ENCODE measurements around the gene RAP1GAP2.

RAP1GAP2 gene

DNA sequence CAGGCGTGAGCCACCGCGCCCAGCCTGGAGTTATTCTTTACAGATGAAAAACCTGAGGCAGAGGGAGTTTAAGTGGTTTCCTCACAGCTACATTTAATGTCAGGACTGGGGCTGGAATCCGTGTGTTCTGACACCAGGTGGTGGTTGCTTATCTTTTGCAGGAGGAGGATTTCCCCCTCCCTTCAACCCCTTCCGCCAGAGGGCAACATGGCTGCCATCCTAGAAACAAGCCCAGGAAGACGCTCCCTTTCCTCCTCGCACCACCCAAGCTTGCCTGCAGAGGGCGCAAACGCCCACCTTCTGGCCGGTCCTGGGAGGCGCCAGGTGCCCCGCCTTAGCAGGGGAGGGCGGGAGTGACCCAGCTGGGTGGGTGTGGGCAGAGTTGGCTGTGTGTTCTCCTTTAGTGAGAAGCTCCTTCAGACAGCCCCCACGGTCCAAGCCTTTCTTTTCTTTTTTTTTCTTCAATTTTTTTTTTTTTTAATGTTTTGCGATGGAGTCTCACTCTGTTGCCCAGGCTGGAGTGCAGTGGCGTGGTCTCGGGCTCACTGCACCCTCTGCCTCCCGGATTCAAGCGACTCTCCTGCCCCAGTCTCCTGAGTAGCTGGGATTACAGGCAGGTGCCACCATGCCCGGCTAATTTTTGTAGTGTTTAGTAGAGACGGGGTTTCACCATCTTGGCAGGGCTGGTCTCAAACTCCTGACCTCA lies 9.9 kb upstream of the RAP1GAP2 start (continued):
- TF ChIP-seq ZSCAN30 (tag by site-specific recombination; IDR thresholded peaks at IDR 0.05) = 0 out of 2 replicates have a peak, but pooled peaks have one; percentile 35
- no peak for TF ChIP-seq MEIS1 (CRISPR knock-in tag; IDR thresholded peaks at IDR 0.05; ENCODE audit: borderline replicate concordance)
- peak; percentile 17; the same call in 1 of the 2 replicates for TF ChIP-seq ZIC2 (tag by site-specific recombination; IDR thresholded peaks at IDR 0.05)
- no peak for TF ChIP-seq ZNF133 (tag by site-specific recombination; IDR thresholded peaks at IDR 0.05)
- no peak for TF ChIP-seq GFI1B (tag by site-specific recombination; IDR thresholded peaks at IDR 0.05)
- 0 out of 2 replicates have a peak, but pooled peaks have one; percentile 32 for TF ChIP-seq ZNF2 (tag by site-specific recombination; IDR thresholded peaks at IDR 0.05)
- TF ChIP-seq BCL11B (tag by site-specific recombination; IDR thresholded peaks at IDR 0.05; ENCODE audit: low read depth) = no peak
- no peak for TF ChIP-seq ZNF341 (tag by site-specific recombination; IDR thresholded peaks at IDR 0.05; ENCODE audit: low read depth)
- TF ChIP-seq, protein P1, sequence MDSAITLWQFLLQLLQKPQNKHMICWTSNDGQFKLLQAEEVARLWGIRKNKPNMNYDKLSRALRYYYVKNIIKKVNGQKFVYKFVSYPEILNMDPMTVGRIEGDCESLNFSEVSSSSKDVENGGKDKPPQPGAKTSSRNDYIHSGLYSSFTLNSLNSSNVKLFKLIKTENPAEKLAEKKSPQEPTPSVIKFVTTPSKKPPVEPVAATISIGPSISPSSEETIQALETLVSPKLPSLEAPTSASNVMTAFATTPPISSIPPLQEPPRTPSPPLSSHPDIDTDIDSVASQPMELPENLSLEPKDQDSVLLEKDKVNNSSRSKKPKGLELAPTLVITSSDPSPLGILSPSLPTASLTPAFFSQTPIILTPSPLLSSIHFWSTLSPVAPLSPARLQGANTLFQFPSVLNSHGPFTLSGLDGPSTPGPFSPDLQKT (IDR thresholded peaks at IDR 0.05; ENCODE audit: borderline replicate concordance, low read depth, low read length) = no peak
- TF ChIP-seq SETDB1 (IDR thresholded peaks at IDR 0.05; ENCODE audit: insufficient read length, low read length) = no peak
- TF ChIP-seq ZNF629 (tag by site-specific recombination; IDR thresholded peaks at IDR 0.05) = 0 out of 2 replicates have a peak, but pooled peaks have one; percentile 33
- no peak for TF ChIP-seq ZNF16 (tag by site-specific recombination; IDR thresholded peaks at IDR 0.05; ENCODE audit: low read depth)
- no peak for TF ChIP-seq RBAK (tag by site-specific recombination; IDR thresholded peaks at IDR 0.05)
- no peak for TF ChIP-seq ZNF416 (tag by site-specific recombination; IDR thresholded peaks at IDR 0.05)
- TF ChIP-seq ZNF23 (tag by site-specific recombination; IDR thresholded peaks at IDR 0.05; ENCODE audit: borderline replicate concordance) = no peak
- no peak for TF ChIP-seq ZNF211 (tag by site-specific recombination; IDR thresholded peaks at IDR 0.05; ENCODE audit: low read depth)
- TF ChIP-seq, protein P2, sequence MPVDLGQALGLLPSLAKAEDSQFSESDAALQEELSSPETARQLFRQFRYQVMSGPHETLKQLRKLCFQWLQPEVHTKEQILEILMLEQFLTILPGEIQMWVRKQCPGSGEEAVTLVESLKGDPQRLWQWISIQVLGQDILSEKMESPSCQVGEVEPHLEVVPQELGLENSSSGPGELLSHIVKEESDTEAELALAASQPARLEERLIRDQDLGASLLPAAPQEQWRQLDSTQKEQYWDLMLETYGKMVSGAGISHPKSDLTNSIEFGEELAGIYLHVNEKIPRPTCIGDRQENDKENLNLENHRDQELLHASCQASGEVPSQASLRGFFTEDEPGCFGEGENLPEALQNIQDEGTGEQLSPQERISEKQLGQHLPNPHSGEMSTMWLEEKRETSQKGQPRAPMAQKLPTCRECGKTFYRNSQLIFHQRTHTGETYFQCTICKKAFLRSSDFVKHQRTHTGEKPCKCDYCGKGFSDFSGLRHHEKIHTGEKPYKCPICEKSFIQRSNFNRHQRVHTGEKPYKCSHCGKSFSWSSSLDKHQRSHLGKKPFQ (tag by site-specific recombination; IDR thresholded peaks at IDR 0.05) = no peak
- TF ChIP-seq HOXD13 (CRISPR knock-in tag; IDR thresholded peaks at IDR 0.05; ENCODE audit: borderline replicate concordance) = no peak
- TF ChIP-seq MYNN (tag by site-specific recombination; IDR thresholded peaks at IDR 0.05; ENCODE audit: borderline replicate concordance) = no peak
- TF ChIP-seq SCRT1 (tag by site-specific recombination; IDR thresholded peaks at IDR 0.05; ENCODE audit: borderline replicate concordance) = no peak
- no peak for TF ChIP-seq HOXA7 (CRISPR knock-in tag; IDR thresholded peaks at IDR 0.05; ENCODE audit: borderline replicate concordance)
- TF ChIP-seq, protein P3, sequence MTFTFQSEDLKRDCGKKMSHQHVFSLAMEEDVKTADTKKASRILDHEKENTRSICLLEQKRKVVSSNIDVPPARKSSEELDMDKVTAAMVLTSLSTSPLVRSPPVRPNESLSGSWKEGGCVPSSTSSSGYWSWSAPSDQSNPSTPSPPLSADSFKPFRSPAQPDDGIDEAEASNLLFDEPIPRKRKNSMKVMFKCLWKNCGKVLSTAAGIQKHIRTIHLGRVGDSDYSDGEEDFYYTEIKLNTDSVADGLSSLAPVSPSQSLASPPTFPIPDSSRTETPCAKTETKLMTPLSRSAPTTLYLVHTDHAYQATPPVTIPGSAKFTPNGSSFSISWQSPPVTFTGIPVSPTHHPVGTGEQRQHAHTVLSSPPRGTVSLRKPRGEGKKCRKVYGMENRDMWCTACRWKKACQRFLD (tag by site-specific recombination; IDR thresholded peaks at IDR 0.05) = no peak
- TF ChIP-seq ZNF37A (tag by site-specific recombination; IDR thresholded peaks at IDR 0.05) = no peak
- TF ChIP-seq ZNF777 (tag by site-specific recombination; IDR thresholded peaks at IDR 0.05; ENCODE audit: borderline replicate concordance) = no peak
- TF ChIP-seq ZNF404 (tag by site-specific recombination; IDR thresholded peaks at IDR 0.05) = no peak
- TF ChIP-seq, protein P4, sequence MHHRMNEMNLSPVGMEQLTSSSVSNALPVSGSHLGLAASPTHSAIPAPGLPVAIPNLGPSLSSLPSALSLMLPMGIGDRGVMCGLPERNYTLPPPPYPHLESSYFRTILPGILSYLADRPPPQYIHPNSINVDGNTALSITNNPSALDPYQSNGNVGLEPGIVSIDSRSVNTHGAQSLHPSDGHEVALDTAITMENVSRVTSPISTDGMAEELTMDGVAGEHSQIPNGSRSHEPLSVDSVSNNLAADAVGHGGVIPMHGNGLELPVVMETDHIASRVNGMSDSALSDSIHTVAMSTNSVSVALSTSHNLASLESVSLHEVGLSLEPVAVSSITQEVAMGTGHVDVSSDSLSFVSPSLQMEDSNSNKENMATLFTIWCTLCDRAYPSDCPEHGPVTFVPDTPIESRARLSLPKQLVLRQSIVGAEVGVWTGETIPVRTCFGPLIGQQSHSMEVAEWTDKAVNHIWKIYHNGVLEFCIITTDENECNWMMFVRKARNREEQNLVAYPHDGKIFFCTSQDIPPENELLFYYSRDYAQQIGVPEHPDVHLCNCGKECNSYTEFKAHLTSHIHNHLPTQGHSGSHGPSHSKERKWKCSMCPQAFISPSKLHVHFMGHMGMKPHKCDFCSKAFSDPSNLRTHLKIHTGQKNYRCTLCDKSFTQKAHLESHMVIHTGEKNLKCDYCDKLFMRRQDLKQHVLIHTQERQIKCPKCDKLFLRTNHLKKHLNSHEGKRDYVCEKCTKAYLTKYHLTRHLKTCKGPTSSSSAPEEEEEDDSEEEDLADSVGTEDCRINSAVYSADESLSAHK (tag by site-specific recombination; IDR thresholded peaks at IDR 0.05) = no peak
- TF ChIP-seq ZNF221 (tag by site-specific recombination; IDR thresholded peaks at IDR 0.05; ENCODE audit: borderline replicate concordance) = no peak
- TF ChIP-seq ZNF366 (tag by site-specific recombination; conservative IDR thresholded peaks at IDR 0.05) = no peak
- TF ChIP-seq ZNF501 (tag by site-specific recombination; IDR thresholded peaks at IDR 0.05) = no peak
- TF ChIP-seq, protein P5, sequence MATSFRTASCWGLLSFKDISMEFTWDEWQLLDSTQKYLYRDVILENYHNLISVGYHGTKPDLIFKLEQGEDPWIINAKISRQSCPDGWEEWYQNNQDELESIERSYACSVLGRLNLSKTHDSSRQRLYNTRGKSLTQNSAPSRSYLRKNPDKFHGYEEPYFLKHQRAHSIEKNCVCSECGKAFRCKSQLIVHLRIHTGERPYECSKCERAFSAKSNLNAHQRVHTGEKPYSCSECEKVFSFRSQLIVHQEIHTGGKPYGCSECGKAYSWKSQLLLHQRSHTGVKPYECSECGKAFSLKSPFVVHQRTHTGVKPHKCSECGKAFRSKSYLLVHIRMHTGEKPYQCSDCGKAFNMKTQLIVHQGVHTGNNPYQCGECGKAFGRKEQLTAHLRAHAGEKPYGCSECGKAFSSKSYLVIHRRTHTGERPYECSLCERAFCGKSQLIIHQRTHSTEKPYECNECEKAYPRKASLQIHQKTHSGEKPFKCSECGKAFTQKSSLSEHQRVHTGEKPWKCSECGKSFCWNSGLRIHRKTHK (tag by site-specific recombination; IDR thresholded peaks at IDR 0.05) = no peak
- TF ChIP-seq HOXC10 (CRISPR knock-in tag; IDR thresholded peaks at IDR 0.05) = no peak
- no peak for TF ChIP-seq ZNF530 (tag by site-specific recombination; IDR thresholded peaks at IDR 0.05; ENCODE audit: low read depth)
- no peak for TF ChIP-seq ZNF791 (tag by site-specific recombination; IDR thresholded peaks at IDR 0.05)
- TF ChIP-seq ZFHX2 (tag by site-specific recombination; conservative IDR thresholded peaks at IDR 0.05) = peak; percentile 93
- no peak for TF ChIP-seq ZNF239 (tag by site-specific recombination; IDR thresholded peaks at IDR 0.05)
